Memory B cell (primary cell): ENCODE measurements around the gene XXYLT1.

Source experiments
- ATAC-seq: fragments of 150-1000 bp; cut with Tn5 transposase; 2 replicates; pipeline ENCODE4 v1.10.0; 2021; ENCODE audit warnings: low read depth, mild to moderate bottlenecking, moderate library complexity
- DNase-seq, 2 donors: peaks; one replicate each; pipeline ENCODE4 v3.0.0; 2022; ENCODE audit warnings: low spot score in 2 of 2
- H3K27ac Mint-ChIP-seq: one replicate; pipeline ENCODE4 v1.8.0; 2022; ENCODE audit warnings: mild to moderate bottlenecking, moderate library complexity, mixed read lengths
- H3K27me3 Mint-ChIP-seq: one replicate; pipeline ENCODE4 v1.8.0; 2022; ENCODE audit warnings: mixed read lengths
- H3K36me3 Mint-ChIP-seq: one replicate; pipeline ENCODE4 v1.8.0; 2022; ENCODE audit warnings: mild to moderate bottlenecking, mixed read lengths
- H3K4me1 Mint-ChIP-seq: one replicate; pipeline ENCODE4 v1.8.0; 2022; ENCODE audit warnings: mixed read lengths
- H3K4me3 Mint-ChIP-seq: one replicate; pipeline ENCODE4 v1.8.0; 2022; ENCODE audit warnings: mild to moderate bottlenecking, moderate library complexity, mixed read lengths
- H3K9me3 Mint-ChIP-seq: one replicate; pipeline ENCODE4 v1.8.0; 2022; ENCODE audit warnings: mixed read lengths

The XXYLT1 gene

DNA sequence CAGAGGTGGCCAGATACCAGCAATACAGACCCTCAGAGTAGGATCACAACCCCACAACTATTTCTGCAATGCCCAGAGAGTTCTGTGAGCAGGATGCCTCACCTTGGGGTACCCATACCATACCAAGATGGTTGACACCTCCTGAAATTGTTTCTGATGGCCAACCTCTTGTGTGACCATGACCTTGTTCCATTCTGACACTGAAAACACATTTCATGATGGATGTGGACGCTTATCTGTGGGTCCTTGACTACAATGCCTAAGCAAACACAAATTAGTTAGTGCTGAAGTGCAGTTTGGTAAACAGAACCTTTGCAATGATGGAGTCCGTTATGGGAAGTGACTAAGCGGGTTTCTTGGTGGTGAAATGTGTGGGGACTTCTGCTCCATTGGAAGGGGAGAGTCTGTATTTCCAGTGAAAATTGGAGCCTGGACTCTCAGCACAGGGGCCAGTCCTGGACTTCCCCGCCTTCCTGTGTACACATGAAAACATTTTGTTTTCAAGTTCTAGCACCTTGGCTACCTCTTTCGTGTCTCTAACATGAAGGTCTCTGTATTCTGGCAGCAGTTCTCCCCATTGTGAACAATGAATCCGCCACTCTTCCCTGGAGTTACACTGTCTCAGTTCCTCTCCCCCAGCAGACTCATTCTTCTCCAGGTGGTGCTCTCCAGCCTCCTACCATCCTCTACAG lies 106.2 kb downstream of the XXYLT1 start:
- no peak for ATAC-seq
- no peak for DNase-seq
- Mint-ChIP-seq H3K4me3 (no peak overlapping the region), H3K27me3 (no peaks in the 10 kb centered on the region), H3K9me3 (no peaks in the 10 kb centered on the region), H3K36me3 (no peaks in the 10 kb centered on the region), H3K27ac (no peak overlapping the region), H3K4me1 (peaks cover 18% of the 10 kb centered on the region)

DNA sequence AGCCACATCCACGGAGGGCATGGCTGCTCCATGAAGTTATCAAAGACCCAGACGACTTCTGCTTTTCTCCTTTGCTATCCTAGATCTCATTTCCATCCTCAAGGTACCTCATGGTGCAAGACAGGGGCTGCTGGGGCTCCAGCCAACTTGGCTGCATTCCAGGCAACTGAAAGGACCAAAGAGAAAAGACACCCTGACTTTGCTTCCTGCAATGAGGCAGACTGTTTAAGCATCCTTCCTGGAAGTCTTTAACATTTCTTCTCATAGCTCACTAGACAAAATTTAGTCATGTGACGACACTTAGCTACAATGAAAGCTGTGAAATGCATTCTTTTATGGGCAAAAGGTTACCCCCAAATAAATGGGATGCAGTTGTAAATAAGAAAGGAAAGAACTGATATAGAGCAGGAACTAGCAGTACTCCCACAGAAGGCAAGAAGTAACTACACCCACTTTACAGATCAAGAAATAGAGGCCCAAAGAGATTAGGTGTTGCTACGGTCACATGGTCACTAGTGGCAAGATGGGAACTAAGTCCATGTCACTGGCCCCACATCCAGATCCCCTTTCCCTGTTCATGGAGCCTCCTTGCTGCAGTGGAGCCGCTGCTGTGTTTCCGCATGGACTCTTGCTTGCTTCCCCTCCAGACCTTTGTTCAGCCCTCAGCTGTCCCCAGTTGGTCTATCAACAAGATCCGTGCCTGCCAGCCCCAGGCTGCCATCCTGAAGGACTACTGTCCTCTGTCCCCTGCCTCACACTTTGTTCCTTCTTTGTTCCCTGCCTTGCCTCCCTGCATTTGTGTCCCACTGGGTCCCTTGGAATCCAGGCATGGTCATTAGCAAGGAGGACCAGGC lies 107.0 kb downstream of the XXYLT1 start:
- no peaks in the 10 kb centered on the region for H3K27me3 Mint-ChIP-seq
- H3K9me3 Mint-ChIP-seq = no peaks in the 10 kb centered on the region
- H3K27ac Mint-ChIP-seq = no peak overlapping the region
- ATAC-seq (no peak), DNase-seq (no peak)
- no peak overlapping the region for H3K4me3 Mint-ChIP-seq
- H3K4me1 Mint-ChIP-seq = peaks cover 19% of the 10 kb centered on the region
- no peaks in the 10 kb centered on the region for H3K36me3 Mint-ChIP-seq

DNA sequence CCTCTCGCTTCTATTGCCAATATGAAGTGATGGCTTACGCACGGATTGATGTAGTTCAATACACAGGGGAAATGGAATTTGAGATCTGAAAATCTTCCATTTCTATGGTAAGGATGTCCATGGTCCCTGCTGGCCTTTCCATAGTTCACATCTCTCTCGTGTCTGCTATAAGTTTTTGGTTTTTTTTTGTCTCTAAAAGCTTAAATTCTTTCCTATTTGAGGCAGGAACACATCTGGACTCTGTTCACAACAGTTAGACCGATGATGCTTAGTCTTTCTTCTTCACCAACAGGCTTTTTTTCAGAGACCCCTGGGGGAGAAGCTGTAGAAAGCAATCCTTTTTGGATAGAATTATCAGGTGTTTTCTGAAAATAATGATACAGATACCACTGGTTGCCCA lies 108.1 kb downstream of the XXYLT1 start:
- Mint-ChIP-seq H3K27me3 (no peaks in the 10 kb centered on the region), H3K9me3 (no peaks in the 10 kb centered on the region), H3K36me3 (no peaks in the 10 kb centered on the region), H3K4me3 (no peak overlapping the region), H3K27ac (peak overlapping the region; percentile 41), H3K4me1 (peaks cover 26% of the 10 kb centered on the region)
- no peak for ATAC-seq
- no peak for DNase-seq

DNA sequence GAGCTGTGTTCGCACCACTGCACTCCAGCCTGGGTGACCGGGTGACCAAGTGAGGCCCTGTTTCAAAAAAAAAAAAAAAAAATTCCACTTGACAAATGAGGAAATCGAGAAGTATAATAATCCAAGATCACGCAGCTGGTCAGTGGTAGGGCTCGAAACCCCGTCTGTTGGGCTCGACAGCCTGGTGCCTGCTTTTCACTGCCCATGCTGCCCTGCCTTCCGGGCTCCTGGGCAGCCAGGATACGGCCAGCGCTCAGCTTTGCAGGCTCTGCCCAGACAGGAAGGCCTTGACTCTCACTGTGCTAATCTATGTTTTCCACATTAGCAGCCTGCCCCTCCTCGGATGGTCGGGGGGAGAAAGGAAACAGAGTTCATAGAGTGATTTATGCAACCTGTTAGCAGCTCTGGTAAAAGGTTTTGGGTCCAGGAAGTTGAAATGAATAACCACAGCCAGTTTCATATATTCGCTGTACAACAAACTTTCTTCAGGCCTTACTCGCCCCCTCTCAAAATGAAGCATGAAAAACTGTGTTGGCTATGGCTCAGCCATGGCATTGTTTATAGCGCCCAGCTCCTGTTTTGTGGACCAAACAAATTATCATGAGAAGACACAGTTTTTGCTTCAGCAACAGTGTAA lies 108.8 kb downstream of the XXYLT1 start:
- H3K4me3 Mint-ChIP-seq = no peak overlapping the region
- no peak for DNase-seq

DNA sequence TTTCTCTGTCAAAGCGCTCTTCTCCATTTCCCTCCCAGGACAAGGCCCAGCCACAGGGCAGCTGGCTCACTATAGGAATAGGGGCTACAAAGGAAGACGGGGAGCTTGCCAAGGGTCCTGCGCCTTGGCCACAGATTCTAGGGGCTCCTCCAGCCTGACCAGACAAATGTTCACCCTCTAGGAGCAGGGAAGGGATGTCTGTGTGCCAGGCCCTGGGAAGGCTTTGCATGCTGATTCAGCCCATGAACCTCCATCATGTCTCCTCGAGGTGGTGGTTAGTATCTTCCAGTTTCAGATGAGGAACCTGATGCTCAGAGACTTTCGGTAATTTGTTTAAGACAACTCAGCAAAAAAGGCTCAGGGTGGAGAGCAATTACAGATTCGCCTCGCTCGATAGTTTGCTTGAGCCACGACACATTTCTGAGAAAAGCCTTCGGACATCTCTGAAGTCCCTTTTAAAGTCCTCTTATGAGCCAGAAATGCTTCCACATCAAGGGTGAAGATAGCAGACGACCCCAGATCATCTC lies 110.0 kb downstream of the XXYLT1 start:
- H3K27ac Mint-ChIP-seq = no peak overlapping the region
- H3K27me3 Mint-ChIP-seq = no peaks in the 10 kb centered on the region
- peaks cover 41% of the 10 kb centered on the region for H3K4me1 Mint-ChIP-seq
- no peaks in the 10 kb centered on the region for H3K9me3 Mint-ChIP-seq
- H3K36me3 Mint-ChIP-seq = no peaks in the 10 kb centered on the region
- H3K4me3 Mint-ChIP-seq = no peak overlapping the region
- DNase-seq (no peak), ATAC-seq (no peak)

More for the DNA sequence above, 108.8 kb downstream of the XXYLT1 start:
- Mint-ChIP-seq H3K9me3 (no peaks in the 10 kb centered on the region), H3K27me3 (no peaks in the 10 kb centered on the region), H3K36me3 (no peaks in the 10 kb centered on the region), H3K27ac (peak overlapping the region; percentile 41), H3K4me1 (peaks cover 32% of the 10 kb centered on the region)
- no peak for ATAC-seq

DNA sequence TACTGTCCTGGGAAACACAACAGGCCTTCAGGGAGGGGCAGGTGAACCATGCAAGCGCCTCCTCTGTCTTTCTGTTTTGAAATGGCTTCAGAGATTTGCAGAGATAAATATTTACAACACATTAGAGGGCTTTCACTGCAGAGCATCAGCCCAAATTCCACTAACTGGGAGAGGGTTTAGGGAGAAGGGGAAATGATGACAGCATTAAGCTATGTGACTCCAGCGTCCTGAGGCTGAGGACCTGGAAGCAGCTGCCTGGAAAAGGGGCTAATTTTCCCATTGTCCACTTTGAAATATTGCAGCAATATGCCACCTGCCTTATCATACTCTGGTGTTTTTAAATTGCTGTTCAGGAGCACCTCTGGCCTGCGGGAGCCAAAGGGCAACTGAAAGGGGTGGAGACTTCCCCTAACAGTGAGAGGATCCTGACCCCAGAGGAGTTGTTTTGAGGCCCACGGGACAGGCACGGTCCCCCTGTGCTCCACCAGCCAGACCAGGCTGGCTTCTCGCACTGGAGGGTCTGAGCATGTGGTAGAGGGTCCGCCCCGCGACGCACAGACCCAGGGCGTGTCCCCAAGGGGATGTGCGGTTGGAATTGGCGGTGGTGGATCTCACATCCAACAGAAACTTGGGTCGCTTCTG lies 110.6 kb downstream of the XXYLT1 start:
- no peak overlapping the region for H3K4me3 Mint-ChIP-seq
- H3K27me3 Mint-ChIP-seq = no peaks in the 10 kb centered on the region
- ATAC-seq (no peak), DNase-seq (no peak)
- no peaks in the 10 kb centered on the region for H3K36me3 Mint-ChIP-seq
- peaks cover 45% of the 10 kb centered on the region for H3K4me1 Mint-ChIP-seq
- H3K27ac Mint-ChIP-seq = peak overlapping the region; percentile 19
- H3K9me3 Mint-ChIP-seq = no peaks in the 10 kb centered on the region

DNA sequence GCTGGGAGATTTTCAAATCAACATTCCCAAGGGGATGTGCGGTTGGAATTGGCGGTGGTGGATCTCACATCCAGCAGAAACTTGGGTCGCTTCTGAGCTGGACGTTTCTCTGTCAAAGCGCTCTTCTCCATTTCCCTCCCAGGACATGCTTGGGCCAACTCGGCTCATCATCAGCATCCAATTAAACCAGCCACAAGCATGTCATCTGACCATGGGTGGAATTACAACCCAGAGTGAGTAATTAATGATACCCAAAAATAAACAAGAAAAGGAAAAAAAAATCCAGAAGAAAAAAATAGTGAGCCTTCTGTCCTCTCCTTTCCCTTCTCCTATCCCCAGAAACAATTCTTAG lies 111.2 kb downstream of the XXYLT1 start:
- DNase-seq (no peak), ATAC-seq (no peak)
- Mint-ChIP-seq H3K27me3 (no peaks in the 10 kb centered on the region), H3K36me3 (no peaks in the 10 kb centered on the region), H3K9me3 (no peaks in the 10 kb centered on the region), H3K4me3 (no peak overlapping the region), H3K27ac (peak overlapping the region; percentile 19), H3K4me1 (peaks cover 49% of the 10 kb centered on the region)

DNA sequence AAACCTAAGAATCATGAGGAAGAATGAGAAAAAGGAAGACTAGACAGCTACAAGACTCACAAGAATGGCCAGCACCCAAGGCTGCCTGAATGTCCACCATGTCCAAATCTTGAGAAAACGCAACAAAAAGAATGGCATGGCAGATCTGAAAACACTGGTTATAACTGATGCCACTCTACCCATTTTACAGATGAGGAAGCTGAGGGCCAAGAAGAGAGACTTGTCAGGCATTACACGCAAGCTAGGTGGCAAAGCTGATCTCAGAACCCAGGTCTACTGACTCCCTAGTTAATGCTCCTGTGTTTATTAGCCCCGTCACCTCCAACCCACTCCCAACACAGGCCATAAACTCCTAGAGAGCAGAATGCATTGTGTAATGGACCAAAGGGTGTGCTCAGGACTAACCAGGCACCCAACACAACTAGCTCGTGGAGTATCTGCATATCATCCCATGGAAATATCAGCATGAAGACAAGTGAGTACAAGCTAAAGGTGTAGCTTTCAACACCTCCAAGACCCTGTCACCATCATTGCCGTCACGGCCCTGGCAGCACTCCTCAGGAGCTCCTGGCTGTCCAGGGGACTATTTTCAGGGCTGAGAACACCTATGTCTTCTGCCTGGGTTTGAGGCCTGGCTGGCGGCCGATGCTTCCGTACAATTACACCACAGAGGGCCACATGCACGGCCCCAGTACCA lies 111.7 kb downstream of the XXYLT1 start:
- H3K4me1 Mint-ChIP-seq = peaks cover 51% of the 10 kb centered on the region
- no peak overlapping the region for H3K4me3 Mint-ChIP-seq
- H3K36me3 Mint-ChIP-seq = no peaks in the 10 kb centered on the region
- H3K9me3 Mint-ChIP-seq = no peaks in the 10 kb centered on the region
- peak overlapping the region; percentile 89 for H3K27ac Mint-ChIP-seq
- ATAC-seq = no peak
- H3K27me3 Mint-ChIP-seq = no peaks in the 10 kb centered on the region
- no peak for DNase-seq

DNA sequence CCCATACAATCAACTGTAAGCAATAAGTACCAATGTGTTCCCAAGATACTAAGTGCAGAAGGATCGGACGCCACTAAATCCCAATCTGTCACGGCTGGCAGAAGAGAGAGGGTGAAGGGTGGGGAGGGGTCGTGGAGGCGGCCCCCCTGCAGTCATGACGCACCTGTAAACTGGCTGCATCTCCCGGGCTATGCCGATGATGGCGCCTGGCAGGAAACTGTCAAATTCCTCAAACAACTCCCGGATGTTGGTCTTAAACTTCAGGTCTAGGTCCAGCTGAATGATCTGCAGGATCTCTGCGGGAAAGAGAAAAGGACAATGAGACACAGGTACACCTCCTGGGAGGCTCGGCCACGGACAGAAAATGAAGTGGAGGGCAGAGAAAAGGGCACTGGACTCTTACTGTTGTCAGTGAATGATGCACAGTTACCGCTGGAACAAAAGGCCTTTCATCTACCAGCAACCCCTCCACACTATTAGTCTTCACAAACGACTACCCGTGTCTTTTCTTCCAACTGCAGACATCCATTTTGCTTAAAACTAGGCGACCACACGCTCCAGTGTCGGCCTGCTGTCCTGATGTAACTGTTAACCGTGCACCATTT lies 114.6 kb downstream of the XXYLT1 start:
- no peak overlapping the region for H3K27ac Mint-ChIP-seq
- ATAC-seq (no peak), DNase-seq (no peak)
- no peaks in the 10 kb centered on the region for H3K9me3 Mint-ChIP-seq
- H3K4me1 Mint-ChIP-seq = peaks cover 51% of the 10 kb centered on the region
- no peaks in the 10 kb centered on the region for H3K27me3 Mint-ChIP-seq
- H3K36me3 Mint-ChIP-seq = no peaks in the 10 kb centered on the region
- H3K4me3 Mint-ChIP-seq = no peak overlapping the region

DNA sequence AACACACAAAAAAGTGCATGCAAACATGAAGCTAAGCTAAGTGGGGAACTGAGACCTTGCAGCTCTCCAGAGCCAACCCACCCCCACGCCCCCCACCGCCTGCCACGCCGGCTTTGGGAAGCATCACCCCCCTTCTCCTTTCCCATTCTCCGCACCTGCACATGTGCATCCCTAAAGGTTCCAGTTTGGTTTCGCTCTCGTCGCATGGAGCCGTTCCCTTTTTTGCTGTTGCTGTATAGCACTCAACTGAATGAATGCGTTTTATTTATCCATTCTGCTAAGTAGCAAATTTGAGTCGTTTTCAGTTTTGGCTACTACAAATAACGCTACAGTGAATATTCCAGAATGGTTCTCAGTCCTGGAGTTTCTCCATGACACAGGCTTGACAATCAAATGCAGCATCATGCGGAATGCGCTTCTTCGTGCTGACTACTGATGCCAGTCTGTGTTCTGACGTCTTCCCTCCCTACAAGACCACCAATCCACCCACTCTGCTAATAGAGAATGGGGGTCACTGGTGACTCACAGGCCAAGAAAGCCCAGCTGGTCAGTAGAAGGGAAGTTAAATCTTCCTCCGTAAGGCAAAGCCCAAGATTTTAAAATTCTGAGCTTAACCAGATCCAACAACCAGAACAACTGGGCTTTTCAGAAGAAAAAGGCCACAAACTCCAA lies 115.3 kb downstream of the XXYLT1 start:
- Mint-ChIP-seq H3K27ac (no peak overlapping the region), H3K27me3 (no peaks in the 10 kb centered on the region), H3K4me3 (no peak overlapping the region), H3K4me1 (peaks cover 50% of the 10 kb centered on the region), H3K36me3 (no peaks in the 10 kb centered on the region), H3K9me3 (no peaks in the 10 kb centered on the region)
- DNase-seq (no peak), ATAC-seq (no peak)

DNA sequence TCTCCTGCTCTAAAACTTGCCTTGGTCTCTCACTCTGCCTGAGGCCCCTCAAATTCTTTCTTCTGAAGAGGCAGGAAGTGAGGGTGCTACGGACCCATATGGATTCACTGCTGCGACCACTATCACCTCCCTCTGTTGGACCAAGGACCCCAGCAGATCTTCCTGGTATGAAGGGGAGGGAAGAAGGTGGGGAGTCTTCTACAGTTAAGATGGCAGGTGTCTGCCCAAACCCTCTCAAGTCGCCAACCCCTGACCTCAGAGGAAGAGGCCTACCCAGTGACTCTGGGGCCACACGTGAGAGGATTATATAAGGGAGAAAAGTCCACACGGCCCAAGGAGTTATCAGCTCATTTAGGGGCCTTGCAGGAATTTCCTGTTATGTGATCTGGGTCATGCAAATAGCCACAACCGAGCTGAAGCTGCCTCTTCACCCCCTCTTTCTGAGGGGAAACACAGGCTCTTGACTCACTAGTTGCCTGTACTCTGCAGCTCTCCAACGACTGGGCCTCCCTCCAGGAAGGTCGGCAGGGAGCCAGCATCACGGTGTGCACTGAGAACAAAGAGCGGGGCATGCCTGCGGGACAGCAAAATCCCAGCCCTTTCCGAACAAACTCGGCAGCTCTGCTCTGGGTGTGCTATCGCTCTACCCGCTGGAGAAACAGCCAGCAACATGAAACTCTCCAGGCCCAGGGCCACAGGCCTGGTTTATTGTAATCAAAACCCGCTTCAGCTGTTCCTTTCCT lies 116.0 kb downstream of the XXYLT1 start:
- Mint-ChIP-seq H3K36me3 (no peaks in the 10 kb centered on the region), H3K9me3 (no peaks in the 10 kb centered on the region), H3K4me3 (peak overlapping the region; percentile 24), H3K27me3 (no peaks in the 10 kb centered on the region), H3K4me1 (peaks cover 54% of the 10 kb centered on the region), H3K27ac (peak overlapping the region; percentile 87)
- peak; percentile 44 for ATAC-seq
- DNase-seq = no peak

DNA sequence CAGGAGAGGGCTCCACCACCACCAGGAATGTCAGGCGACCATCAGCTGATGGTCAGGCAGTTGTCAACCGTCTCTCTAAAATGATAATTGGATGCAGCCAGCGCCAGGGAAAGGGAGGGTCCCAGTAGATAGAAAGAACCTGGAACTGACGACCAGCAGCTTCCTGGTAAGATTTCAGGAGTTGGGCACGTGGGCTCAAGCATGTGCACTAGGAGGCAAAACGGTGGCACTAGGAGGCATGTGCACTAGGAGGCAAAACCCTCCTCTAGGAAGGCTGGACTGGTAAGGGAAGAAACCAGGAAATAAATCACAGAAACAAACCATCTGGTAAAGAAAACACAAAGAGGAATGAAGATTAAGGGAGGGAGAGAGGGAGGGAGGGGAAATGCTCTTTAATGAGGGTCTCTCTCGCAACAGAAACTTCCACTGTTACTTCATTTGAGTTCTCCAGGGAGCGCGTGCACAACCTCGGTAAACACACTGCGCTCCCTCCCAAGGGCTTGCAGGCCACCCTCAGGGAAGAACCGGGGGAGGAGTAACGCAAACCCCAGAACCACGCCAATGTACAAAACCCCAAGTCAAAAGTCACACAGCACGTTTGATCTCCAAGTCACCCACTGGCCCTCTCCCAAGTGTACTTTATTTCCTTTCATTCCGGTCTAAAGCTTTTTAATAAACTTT lies 116.7 kb downstream of the XXYLT1 start:
- H3K4me1 Mint-ChIP-seq = peaks cover 57% of the 10 kb centered on the region
- H3K4me3 Mint-ChIP-seq = no peak overlapping the region
- H3K27ac Mint-ChIP-seq = peak overlapping the region; percentile 87

More for the DNA sequence above, 116.7 kb downstream of the XXYLT1 start:
- no peak for ATAC-seq
- no peaks in the 10 kb centered on the region for H3K9me3 Mint-ChIP-seq
- no peaks in the 10 kb centered on the region for H3K36me3 Mint-ChIP-seq
- no peak for DNase-seq
- H3K27me3 Mint-ChIP-seq = no peaks in the 10 kb centered on the region
